ENCODE data around the gene SPRY4.

SPRY4 gene

GRCh38 chr5:142311725-142312124 lies 13.1 kb downstream of the SPRY4 start:
- POLR2A ChIA-PET: no interaction called here
- DNase-seq (ENCODE audit: extremely low spot score): no peak
- TF ChIP-seq CTCF (IDR thresholded peaks at IDR 0.05; ENCODE audit: control extremely low read depth, extremely low read depth, low read depth, missing control alignments): no peak
- CTCF ChIA-PET: interaction anchor here (1.3 kb wide), 1 partner anchor 9 kb away, joined by 3 read pairs; no protein-coding TSS in a partner anchor

- ChIA-PET CTCF (interaction anchor here (1.1 to 1.2 kb wide), 2 partner anchors 11 to 513 kb away, joined by 3 to 4 read pairs; no protein-coding TSS in a partner anchor), POLR2A (no interaction called here)
- TF ChIP-seq CTCF (IDR thresholded peaks at IDR 0.05; ENCODE audit: control extremely low read depth, extremely low read depth, low read depth, missing control alignments): no peak
- DNase-seq (ENCODE audit: extremely low spot score): no peak
Measured at GRCh38 chr5:142310803-142311202, 14.0 kb downstream of the SPRY4 start.

GRCh38 chr5:142309747-142310318 lies 15.0 kb downstream of the SPRY4 start:
- no peak for TF ChIP-seq CTCF (IDR thresholded peaks at IDR 0.05; ENCODE audit: control extremely low read depth, extremely low read depth, low read depth, missing control alignments)
- POLR2A ChIA-PET: no interaction called here
- no peak for DNase-seq (ENCODE audit: extremely low spot score)
- CTCF ChIA-PET: interaction anchor here (1.1 to 1.2 kb wide), 2 partner anchors 10 to 514 kb away, joined by 3 to 4 read pairs; no protein-coding TSS in a partner anchor

- ChIA-PET POLR2A (no interaction called here), CTCF (no interaction called here)
- DNase-seq (ENCODE audit: extremely low spot score): no peak
- no peak for TF ChIP-seq CTCF (IDR thresholded peaks at IDR 0.05; ENCODE audit: control extremely low read depth, extremely low read depth, low read depth, missing control alignments)
Measured at GRCh38 chr5:142308358-142308757, 16.5 kb downstream of the SPRY4 start.

- ChIA-PET POLR2A (no interaction called here), CTCF (interaction anchor here (1.1 kb wide), 1 partner anchor 21 kb away, joined by 3 read pairs; no protein-coding TSS in a partner anchor)
- no peak for DNase-seq (ENCODE audit: extremely low spot score)
- TF ChIP-seq CTCF (IDR thresholded peaks at IDR 0.05; ENCODE audit: control extremely low read depth, extremely low read depth, low read depth, missing control alignments): no peak
Measured at GRCh38 chr5:142307146-142307890, 17.5 kb downstream of the SPRY4 start.

- TF ChIP-seq CTCF (IDR thresholded peaks at IDR 0.05; ENCODE audit: control extremely low read depth, extremely low read depth, low read depth, missing control alignments): no peak
- POLR2A ChIA-PET: no interaction called here
- DNase-seq (ENCODE audit: extremely low spot score): no peak
- CTCF ChIA-PET: interaction anchor here (1.1 kb wide), 1 partner anchor 20 kb away, joined by 3 read pairs; no protein-coding TSS in a partner anchor
Measured at GRCh38 chr5:142306077-142306502, 18.7 kb downstream of the SPRY4 start.

Data from GM10248 (cell line).